Measurements from ENCODE around the gene RNU6-9. TPM values are rescaled to one million over a fixed set of nuclear protein-coding genes. Genes with fewer than 3 reads are reported as not detected.

RNU6-9 gene
- total RNA-seq, 1 donor from 2014 or later, result not detected

- Histone ChIP-seq H3K4me3 (no peak overlapping the region), H3K27ac (no peak overlapping the region), H3K9me3 (no peaks in the 10 kb centered on the region), H3K36me3 (no peaks in the 10 kb centered on the region), H3K27me3 (peaks cover 6% of the 10 kb centered on the region), H3K4me1 (peaks cover 25% of the 10 kb centered on the region)
- intact Hi-C loops (cut with DNase I), result no loop called here
- no peak for DNase-seq
- no peak for ATAC-seq
- TF ChIP-seq, protein P1, sequence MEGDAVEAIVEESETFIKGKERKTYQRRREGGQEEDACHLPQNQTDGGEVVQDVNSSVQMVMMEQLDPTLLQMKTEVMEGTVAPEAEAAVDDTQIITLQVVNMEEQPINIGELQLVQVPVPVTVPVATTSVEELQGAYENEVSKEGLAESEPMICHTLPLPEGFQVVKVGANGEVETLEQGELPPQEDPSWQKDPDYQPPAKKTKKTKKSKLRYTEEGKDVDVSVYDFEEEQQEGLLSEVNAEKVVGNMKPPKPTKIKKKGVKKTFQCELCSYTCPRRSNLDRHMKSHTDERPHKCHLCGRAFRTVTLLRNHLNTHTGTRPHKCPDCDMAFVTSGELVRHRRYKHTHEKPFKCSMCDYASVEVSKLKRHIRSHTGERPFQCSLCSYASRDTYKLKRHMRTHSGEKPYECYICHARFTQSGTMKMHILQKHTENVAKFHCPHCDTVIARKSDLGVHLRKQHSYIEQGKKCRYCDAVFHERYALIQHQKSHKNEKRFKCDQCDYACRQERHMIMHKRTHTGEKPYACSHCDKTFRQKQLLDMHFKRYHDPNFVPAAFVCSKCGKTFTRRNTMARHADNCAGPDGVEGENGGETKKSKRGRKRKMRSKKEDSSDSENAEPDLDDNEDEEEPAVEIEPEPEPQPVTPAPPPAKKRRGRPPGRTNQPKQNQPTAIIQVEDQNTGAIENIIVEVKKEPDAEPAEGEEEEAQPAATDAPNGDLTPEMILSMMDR (IDR thresholded peaks at IDR 0.05), result no peak
Observed at GRCh38 chr19:911197-912033, 18.1 kb downstream of the RNU6-9 start.

DNA sequence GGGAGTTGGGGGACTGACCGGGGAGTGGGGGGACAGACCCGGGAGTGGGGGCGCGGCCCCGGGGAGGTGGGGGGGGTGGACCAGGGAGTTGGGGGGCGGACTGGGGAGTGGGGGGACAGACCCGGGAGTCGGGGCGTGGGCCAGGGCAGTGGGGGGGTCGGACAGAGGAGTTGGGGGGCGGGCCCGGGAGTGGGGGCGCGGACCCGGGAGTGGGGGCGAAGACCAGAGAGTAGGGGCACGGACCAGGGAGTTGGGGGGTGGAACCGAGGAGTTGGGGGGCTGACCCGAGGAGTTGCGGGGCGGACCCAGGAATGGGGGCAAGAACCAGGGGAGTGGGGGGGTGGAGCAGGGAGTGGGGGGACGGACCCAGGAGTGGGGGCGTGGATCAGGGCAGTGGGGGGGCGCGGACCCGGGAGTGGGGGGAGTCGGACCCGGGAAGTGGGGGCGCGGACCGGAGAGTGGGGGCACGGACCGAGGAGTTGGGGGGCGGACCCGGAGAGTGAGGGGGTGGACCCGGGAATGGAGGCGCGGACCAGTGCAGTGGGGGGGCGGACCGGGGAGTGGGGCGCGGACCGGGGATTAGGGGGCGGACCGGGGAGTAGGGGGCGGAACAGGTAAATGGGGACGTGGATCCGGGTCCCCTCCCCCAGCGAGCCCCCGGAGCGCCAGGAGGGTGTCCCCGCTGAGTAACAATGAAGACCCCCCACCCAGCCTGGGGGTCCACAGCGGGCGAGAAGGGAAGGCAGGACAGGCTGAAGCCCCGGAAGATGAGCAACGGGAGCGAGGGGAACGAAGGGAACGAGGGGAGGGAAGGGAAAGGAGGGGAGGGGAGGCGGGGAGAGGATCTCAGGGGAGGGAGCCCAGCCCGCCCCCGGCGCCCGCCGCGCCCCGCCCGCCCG lies 19.1 kb downstream of the RNU6-9 start:
- Histone ChIP-seq H3K36me3 (no peaks in the 10 kb centered on the region), H3K27me3 (peaks cover 16% of the 10 kb centered on the region), H3K27ac (peak overlapping the region; percentile 76), H3K4me3 (peak overlapping the region; percentile 83), H3K9me3 (no peaks in the 10 kb centered on the region), H3K4me1 (peaks cover 31% of the 10 kb centered on the region)
- no peak for DNase-seq
- TF ChIP-seq, protein P1 (IDR thresholded peaks at IDR 0.05), result no peak
- ATAC-seq, result peak; percentile 1
- intact Hi-C loops (cut with DNase I), result no loop called here

DNA sequence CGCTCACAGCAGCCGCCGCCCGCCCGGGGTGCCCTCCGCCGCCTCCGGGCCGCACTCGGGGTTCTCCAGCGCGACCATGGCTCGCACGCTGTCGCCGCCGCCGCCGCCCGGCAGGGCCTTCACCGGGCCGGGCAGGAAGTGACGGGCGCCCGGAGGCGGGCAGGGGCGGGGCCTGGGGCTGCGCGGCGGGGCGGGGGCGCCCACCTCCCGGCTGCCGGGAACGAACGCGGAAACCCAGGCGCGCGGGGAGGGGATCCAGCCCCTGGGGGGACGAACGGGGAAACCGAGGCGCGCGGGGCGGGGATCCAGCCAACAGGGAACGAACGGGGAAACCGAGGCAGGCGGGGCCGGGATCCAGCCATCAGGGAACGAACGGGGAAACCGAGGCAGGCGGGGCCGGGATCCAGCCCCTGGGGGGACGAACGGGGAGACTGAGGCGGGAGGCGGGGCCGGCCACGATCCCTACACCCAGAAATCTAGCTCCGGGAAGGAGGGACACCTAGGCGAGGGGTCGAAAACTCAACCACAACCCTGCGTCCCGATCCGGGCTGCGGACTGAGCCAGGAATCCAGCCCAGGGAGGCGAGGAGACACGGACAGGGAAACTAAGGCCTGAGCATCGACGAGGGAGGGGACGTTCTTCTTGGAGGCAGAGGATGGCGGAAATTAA lies 19.9 kb downstream of the RNU6-9 start, which contains the start of gene R3HDM4:
TSS of gene R3HDM4 (minus strand) at position 140 of the 669 bp plus-strand sequence. CDS start at position 78, 62 bp downstream.
- DNase-seq, result peak; percentile 93
- TF ChIP-seq, protein P1 (IDR thresholded peaks at IDR 0.05), result no peak
- peak; percentile 84 for ATAC-seq
- peak within 1 kb of the TSS; percentile 94 for H3K27ac ChIP-seq
- H3K27me3 ChIP-seq, result peaks cover 24% of the 10 kb centered on the region
- intact Hi-C loops (cut with DNase I), result no loop called here
- peaks cover 38% of the 10 kb centered on the region for H3K4me1 ChIP-seq
- peak within 1 kb of the TSS; percentile 83 for H3K4me3 ChIP-seq
- no peaks in the 10 kb centered on the region for H3K9me3 ChIP-seq
- no peaks in the 10 kb centered on the region for H3K36me3 ChIP-seq

DNA sequence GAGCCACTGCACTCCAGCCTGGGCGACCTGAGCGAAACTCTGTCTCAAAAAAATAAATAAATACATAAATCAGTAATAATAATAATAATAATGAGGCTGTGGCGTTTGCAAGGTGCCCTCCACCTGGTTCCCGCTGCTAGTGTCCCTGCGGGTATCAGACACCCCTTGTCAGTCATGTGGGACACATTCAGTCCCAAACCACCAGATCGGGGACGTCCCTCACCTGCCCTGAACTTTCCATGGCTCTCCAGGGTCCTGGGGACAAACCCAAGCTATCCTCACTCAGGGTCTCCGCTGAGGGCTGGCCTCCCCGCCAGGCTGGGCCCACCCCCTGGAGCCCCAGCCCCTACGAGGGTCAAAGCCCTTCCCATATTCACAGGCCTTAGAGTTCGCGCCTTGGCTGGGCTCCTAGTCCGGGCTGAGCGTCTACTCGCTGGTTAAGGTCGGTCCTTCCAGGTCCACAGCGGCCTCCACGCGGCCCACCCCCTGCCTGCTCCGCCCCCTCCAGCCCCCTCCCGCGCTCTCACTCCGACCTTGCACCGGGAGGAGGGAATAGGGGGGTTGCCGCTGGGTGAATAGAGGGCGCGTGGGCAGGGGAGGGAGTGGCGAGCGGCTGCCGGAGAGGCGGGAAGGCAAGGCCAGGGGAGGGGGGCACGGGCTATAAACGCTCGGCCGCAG lies 23.5 kb downstream of the RNU6-9 start:
- DNase-seq, result no peak
- peaks cover 56% of the 10 kb centered on the region for H3K27me3 ChIP-seq
- H3K36me3 ChIP-seq, result no peaks in the 10 kb centered on the region
- H3K4me3 ChIP-seq, result peak overlapping the region; percentile 35
- no peaks in the 10 kb centered on the region for H3K9me3 ChIP-seq
- no peak for ATAC-seq
- no peak overlapping the region for H3K27ac ChIP-seq
- TF ChIP-seq, protein P1 (IDR thresholded peaks at IDR 0.05), result no peak
- intact Hi-C loops (cut with DNase I), result loop anchor here (5.0 kb wide), 1 partner anchor 59 kb away; the partner anchor contains the start of gene CFD
- H3K4me1 ChIP-seq, result peaks cover 25% of the 10 kb centered on the region
